ENCODE data around the gene YTHDF1.

YTHDF1 gene

DNA sequence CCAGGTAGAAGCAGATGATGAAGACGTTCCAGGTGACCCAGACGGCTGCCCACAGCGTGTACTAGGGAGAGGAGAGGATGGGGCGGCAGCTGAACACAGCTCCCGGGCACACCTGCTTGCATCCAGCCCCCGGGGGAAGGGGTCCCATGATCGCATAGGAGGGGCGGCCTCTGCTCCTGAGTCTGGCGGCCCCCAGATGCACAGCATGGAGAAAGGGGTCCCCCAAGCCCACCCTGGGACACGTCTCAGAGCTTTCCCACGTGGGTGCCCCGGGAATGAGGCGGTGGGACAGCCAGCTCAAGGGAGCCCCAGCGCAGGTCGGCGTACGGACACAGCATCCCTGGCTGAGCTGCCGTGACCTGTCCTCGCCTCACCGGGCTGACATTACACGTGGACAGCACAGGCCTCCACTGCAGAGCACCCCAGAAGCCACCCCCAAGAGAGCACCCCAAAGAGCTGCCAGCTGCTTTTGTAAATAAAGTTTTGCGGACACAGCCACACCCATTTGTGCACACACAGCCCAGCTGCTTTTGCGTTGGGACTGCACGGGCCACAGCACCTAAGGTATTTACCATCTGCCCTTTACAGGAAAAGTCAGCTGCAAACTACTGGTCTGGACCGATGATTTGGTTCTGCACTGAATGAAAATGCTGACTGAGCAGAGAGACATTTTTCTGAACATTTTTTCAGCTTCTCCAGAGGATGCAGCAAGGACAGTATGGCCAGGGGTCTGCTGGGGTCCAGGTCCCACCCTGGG is 33.1 kb upstream of the YTHDF1 start:
- no peak for DNase-seq (ENCODE audit: low read depth in 4 of 4, low spot score in 1 of 4)

DNA sequence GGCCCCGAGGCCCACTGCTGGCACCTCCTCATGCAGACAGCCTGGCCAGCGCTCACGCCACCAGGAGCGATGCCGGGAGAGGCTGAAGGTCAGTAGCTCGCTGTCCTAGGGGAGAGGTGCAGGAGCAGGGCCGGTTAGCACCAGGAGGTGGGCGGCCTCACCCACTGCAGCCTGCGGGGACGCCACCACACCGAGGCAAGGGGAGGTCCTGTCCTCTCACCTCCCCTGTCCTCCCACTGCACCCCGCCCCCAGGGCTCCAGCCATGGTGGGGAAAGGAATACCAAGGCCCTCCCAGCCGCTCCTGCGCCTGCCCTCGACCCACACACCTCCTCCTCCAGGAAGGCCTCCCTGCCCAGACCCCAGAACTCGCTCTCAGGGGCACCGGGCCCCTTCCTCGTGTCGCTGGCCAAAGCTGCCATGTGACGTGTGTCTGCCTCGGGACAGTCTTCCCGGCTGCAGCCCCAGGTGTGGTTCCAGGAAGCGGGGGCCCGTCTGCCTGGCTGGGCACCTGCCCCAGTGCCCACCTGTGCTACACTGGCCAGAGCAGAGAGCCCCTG is 31.8 kb upstream of the YTHDF1 start:
- no peak for DNase-seq (ENCODE audit: low read depth in 4 of 4, low spot score in 1 of 4)

DNA sequence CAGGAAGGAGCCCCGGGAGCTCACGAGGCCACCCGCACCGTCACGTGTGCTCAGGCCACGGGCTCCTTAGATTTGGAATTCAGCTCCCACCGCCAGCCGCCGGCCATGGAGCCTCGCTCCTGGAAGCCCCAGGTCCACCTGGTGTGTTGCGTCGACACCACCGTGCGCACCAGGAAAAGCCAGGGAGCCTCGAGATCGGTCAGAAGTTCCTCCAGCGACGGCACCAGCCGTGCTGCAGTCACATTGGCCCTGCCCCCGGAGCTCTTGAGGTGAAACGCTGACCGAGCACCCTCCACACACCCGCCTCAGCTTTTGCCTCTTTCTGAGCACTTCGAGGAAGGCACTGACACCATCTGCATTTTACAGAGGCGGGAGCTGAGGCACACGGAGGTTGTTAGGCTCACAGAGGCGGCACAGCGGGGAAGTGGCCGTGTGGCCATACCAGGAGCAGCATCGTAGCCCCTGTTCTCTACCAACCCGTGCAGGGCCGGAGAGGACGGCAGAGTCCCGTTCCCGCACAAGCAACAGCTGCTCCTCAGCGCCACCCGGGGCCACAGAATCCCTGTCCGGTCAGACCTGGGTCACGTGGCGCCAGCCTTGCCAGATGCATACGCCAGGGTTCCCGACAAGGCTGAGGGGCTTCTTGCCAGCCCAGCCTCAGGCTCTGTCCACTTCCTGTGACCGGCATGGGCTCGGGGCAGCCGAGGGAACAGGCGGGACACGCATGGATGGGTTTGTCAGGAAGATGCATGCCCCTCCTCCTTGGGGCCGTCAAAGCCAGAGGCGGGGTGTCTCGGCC is 30.8 kb upstream of the YTHDF1 start:
- DNase-seq (ENCODE audit: low read depth in 4 of 4, low spot score in 1 of 4), result no peak

DNA sequence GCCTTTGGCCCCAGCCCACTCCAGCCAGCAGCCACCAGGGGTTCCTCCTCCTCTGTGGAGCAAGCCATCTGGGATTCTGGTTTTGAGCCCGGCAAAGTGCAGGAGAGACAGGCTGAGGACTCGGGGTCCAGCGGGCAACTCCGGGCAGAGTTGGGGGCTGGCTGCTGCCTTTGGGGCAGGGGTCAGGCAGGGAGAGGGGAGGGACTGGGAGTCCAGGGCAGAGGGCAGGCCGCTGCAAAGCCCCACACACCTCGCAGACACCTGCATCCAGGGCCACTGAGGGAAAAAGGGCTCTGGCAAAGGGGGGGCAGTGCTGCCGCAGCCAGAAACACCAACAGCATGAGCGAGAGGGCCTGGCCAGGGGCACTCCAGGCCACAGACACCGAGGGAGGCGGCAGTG is 28.5 kb upstream of the YTHDF1 start:
- DNase-seq (ENCODE audit: low read depth in 4 of 4, low spot score in 1 of 4), result no peak

DNA sequence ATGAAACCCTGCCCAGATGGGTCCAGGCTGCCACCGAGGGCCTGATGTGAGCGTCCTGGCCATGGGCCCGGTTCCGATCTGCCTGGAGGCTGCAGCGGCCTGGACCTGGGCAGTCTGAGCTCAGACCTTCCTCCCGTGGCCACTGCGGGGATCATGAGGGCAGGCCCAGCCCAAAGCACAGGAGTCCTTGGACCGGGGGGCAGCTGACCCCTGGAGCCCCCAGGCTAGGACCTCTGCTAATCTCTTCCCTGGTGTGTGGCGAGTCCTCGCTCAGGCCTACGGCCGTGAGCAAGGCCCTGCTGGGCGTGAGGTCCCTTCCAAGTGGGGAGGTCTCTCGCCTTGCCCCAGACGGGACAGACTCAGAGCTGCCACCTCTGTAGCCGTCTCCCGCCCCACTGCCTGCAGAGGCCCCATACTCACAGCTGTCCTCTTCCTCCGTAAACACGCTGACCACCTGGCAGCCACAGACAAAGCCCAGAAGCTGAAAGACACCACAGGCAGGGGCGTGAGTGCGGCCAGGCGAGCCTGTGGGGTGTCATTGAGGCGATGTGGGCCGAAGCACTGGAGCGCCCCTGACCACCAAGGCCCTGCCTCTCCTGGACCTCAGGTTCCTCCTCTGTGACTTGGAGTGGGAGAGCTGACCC is 27.8 kb upstream of the YTHDF1 start:
- DNase-seq (ENCODE audit: low read depth in 4 of 4, low spot score in 1 of 4), result no peak

DNA sequence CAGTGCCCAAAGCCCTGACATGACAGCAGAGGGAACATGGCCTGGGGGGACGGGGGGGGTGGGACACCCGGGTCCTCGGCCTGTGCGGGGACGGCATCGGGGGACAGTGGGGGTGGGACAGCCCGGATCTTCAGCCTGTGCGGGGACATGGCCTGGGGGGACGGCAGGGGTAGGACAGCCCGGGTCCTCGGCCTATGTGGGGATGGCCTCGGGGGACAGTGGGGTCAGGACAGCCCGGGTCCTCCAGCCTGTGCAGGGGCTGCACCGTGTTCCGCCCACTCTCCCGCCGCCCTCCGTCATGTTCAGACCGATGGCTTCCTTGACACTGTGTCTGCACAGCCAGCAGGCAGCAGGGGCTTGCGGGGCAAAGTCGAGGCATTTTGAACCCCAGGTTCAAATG is 26.8 kb upstream of the YTHDF1 start:
- DNase-seq (ENCODE audit: low read depth in 4 of 4, low spot score in 1 of 4), result no peak

DNA sequence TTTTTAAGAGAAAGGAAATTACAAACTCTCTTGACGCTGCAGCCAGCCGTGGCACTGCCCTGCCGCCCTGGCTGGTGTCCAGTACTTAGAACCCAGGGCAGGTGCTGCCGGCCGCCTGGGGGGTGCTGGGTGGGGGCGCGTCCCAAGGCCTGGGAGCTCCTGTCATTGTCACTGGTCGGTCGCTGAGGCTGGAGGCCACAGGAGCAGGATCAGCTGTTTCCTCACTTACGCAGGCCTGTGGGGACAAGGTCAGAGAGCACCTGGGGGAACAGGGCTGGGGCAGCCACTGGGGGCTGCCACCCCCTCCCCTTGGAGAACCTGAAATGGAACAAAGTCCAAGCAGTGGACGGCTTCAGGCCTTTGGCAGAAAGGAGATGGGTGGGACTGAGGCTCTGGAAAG is 25.3 kb upstream of the YTHDF1 start:
- DNase-seq (ENCODE audit: low read depth in 4 of 4, low spot score in 1 of 4), result no peak

DNA sequence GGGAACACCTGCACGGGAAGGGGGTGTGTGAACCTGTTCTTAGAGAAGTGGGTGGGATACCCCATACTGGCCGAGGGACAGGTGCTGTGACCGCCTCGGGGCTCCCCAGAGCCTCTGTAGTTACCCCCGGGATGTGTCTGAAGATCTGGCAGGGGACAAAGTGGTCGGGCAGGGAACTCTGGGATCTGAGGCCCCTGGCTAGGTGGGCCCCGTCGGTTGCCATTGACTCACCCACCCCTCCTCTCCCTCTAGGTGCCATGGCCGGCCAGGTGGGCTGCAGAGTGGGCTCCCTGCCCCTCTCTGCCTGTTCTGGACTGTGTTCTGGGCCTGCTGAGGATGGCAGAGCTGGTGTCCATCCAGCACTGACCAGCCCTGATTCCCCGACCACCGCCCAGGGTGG is 24.1 kb upstream of the YTHDF1 start:
- no peak for DNase-seq (ENCODE audit: low read depth in 4 of 4, low spot score in 1 of 4)

DNA sequence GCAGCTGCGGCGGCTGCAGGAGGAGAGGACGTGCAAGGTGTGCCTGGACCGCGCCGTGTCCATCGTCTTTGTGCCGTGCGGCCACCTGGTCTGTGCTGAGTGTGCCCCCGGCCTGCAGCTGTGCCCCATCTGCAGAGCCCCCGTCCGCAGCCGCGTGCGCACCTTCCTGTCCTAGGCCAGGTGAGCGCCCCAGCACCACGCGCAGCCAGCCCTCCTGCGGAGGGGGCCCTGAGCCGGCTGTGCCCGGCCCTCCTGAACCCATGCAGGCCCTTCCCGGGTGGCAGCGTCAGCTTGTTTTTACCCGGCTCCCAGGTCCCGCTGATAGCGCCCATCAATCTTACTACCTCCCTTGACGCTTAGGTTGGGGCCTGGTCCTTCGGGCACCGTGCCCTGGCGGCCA is 23.5 kb upstream of the YTHDF1 start:
- DNase-seq (ENCODE audit: low read depth in 4 of 4, low spot score in 1 of 4), result no peak

DNA sequence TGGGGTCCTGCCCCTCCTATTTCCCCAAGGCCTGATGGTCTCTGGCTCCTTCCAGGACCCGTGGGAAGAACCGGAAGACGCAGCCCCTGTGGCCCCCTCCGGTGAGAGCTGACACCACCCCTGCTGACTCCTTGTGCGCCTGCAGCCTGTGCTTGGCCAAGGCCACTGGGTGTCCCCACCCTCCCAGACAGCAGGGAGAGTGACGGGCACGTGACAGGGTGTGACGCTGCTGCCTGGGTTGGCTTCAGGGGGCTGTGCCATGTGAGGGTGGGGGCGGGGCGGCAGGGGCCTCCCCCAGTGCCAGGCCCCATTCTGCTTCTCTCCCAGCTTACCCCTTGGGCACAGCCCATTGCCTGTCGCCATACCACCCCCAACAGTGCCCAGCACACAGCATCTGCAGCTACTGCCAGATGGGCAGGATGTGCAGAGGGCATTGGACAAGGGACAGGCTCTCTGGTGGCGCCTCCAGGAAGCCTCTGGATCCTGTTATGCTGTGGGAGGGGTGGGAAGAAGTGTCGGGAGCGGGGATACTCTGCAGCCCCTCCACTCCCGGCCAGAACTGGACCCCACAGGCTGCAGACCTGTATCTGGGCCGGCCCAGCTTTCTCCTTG is 22.7 kb upstream of the YTHDF1 start:
- DNase-seq (ENCODE audit: low read depth in 4 of 4, low spot score in 1 of 4), result no peak

DNA sequence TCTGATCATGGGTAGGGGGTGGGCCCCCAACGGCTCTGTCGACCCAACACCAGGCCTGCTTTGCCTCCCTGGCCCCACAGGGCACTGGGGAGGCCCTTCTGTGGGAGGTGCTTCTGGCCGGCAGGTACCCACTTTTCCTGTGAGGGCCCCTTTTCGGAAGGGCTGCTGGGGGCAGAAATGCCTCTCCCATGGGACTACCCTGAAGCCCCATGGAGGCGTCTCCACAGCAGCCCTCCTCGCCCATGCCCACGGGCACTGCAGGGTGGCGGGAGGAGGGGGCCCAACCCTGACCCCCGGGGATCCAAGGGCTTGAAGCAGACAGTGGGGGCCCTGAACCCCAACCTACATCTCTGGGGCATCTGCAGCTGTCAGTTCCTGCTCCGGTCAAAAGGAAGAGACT is 22.1 kb upstream of the YTHDF1 start:
- DNase-seq (ENCODE audit: low read depth in 4 of 4, low spot score in 1 of 4), result no peak

DNA sequence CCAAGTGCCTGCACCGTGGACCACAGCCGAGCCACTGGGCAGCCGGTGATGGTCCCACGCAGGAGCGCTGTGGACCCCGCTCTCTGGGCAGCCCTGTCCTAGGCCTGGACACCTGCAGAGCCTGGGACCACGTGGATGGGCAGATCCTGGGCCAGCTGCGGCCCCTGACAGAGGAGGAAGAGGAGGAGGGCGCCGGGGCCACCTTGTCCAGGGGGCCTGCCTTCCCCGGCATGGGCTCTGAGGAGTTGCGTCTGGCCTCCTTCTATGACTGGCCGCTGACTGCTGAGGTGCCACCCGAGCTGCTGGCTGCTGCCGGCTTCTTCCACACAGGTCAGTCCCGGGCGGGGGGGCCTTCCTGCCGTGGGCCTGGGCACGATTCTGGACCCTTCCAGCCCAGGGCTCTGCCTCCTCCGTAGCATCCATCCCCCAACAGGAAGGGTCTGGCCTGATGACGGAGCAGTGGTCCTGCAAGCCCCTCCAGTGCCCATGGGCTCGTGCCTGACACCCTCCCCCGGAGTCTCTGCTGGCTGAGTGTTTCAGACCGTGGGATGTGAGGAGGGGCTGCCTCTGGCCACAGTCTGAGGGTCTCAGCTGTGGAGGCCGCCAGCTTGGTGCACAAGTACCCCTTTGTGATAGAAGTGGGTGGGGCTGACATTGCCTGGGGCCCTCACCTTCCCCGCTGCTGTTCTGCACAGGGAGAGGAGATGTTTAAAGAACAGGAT is 20.3 kb upstream of the YTHDF1 start:
- DNase-seq (ENCODE audit: low read depth in 4 of 4, low spot score in 1 of 4), result no peak

DNA sequence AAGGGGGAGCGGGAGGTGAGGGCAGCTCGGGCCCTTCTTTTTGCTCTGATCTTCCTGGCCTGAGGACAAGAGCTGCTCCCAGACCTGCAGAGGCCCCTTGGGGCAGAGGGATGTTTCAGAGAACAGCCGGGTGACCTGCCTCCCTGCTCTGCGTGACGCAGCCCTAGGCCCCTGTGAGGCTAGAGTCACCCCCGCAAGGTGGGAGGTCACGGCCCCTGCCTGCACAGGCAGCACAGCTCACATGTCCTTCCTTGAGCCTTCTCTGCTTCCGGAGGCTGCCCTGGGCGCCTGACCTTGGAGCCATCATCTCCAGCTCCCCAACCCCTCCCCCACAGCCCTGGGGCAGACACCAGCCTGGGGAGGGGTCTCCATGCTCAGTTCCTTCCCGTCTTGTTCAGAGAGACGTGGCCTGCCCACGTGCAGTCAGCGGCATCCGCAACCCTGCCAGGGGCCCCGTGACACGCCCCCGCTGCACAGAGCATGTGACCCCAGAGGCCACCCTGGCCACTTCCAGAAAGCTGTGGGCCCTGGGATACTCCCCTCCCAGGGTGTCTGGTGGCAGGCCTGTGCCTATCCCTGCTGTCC is 19.6 kb upstream of the YTHDF1 start, which contains the start of gene BIRC7:
Gene BIRC7, plus strand, starts transcription at position 507 of the 585 bp plus-strand sequence. CDS start 192 bp downstream, outside the sequence.
- no peak for DNase-seq (ENCODE audit: low read depth in 4 of 4, low spot score in 1 of 4)

DNA sequence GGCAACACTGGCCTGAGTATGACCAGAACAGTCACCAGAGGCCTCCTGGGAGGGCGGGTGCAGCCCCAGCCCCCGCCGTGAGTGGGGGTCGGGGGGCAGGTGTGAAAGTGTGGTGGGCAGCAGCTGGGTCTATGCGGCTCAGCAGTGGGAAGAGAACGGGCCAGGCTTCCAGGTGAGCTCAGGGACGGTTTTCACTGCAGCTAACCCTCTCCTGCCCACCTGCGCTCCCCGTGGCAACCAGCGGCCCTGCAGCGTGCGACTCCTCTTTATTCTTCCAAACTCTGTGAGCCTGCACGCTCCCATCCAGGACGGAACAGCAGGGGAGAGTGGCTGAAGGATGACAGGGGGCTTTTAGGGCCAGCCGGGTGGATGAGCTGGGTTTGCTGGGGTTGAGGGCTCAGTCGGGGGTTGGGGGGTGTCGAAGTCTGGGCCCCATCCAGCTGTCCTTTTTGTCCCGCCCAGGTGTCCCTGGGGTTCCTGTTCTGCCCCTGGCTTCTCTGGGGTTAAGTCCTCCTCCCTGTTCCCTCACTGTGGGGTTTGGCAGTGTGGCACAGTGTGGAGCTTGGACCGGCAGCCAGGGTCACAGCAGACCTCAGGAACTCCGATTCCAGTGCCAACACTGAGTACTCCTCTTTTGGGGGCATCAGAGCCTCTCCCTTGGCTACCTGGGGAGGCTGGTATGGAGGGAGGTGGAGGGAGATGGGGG is 18.9 kb upstream of the YTHDF1 start:
- DNase-seq (ENCODE audit: low read depth in 4 of 4, low spot score in 1 of 4), result peak in 1 of 4 experiments; percentile 14

DNA sequence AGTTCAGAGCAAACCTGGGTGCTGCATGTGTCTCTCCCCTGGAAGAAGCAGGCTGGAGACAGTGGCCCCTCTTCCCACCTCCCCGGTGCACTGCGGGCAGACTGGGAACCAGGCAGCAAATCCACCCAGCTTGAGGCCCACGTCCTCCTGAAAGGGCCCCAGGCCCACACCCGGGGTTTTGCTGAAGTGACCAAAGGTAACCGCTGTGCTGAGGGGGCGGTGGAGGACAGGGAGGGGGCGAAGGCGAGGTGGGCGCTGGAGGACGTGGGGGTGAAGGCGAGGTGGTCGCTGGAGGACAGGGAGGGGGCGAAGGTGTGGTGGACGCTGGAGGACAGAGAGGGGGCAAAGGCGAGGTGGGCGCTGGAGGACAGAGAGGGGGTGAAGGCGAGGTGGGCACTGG is 18.0 kb upstream of the YTHDF1 start:
- DNase-seq (ENCODE audit: low read depth in 4 of 4, low spot score in 1 of 4), result no peak

DNA sequence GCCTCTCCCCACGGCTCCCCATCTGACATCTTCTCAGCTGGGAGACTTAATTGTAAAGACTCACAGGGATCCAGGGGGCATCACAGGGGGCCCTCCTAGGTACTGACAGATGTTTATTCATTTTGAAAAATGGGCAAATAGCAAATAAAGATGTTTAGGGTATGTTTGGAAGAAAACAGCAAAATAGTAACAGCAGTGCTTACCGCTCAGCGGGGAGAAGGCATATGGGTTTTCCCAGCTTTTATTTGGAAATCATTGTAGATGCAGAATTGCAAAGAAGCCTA is 17.1 kb upstream of the YTHDF1 start:
- no peak for DNase-seq (ENCODE audit: low read depth in 4 of 4, low spot score in 1 of 4)

DNA sequence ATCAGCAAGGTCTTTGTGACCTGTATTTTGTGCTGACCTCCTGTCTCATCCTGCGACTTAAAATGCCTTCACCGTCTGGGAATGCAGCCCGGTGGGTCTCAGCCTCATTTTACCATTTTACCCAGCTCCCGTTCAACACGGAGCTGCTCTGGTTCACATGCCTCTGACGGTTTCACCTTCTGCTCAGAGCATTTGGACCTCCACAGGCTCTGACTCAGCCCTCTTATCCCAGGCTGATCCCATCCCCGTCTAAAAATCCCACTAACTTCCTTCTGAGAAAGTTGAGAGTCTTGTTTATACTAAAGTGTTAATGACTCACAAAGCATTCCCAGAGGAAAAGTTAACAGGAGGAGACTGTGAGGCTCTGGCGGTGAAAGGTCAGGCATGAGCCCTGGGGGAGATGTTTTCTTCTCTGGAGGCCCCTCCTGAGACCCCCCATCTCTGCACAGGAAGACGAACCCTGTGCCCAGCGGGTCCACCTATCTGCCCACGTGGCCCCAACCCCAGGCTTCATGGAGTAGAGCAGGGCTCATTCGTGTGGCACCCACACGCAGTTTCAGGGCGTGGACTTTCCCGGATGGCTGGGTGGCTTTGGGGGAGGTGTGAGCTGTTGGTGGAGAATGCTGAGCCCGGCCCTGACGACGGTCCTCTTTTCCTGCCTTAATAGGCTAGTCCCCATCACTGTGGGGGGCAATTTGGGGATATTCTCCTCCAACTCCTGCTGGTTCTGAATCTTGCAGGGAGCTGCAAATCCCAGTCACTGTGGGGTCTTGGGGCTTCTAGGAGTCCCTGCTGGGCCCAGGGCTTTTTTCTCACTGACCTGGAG is 16.5 kb upstream of the YTHDF1 start:
- DNase-seq (ENCODE audit: low read depth in 4 of 4, low spot score in 1 of 4), result no peak

DNA sequence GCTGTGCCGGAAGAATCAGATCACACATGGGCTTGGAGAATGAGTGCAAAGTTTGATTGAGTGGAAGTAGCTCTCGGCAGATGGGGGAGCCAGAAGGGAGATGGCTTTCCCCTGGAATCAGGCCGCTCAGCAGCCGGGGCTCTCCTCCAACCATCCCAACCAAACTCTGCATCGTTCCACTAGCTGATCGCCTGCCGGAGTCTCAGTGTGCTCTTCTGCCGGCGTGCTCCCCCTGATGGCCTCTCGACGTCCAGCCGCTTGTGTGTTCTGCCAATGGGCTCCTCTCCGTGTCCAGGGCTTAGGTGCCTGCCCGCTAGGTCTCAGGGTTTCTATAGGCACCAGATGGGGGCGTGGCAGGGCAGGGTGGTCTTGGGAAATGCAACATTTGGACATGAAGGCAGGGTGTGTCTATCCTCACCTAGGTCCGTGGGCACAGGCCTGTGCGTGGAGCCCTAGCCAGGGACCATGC is 14.9 kb upstream of the YTHDF1 start:
- no peak for DNase-seq (ENCODE audit: low read depth in 4 of 4, low spot score in 1 of 4)

DNA sequence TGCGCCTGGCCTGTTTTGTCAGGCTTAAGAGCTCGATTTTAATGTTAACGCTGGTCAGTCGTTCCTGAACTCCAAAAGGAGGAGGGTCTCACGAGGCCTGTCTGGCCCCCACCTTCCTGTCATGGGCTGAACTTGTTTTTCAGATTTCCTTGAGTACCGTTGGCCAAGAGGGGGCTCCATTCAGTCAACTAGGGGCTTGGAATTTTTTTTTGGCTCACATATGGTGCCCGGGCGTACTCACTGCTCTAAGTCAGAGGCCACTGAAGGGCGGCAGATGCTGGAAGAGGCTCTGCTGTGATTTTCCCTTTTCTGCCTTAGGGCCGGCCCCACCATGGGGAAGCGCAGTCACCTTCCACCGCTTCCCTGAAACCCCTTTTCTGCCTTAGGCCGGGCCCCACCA is 12.9 kb upstream of the YTHDF1 start:
- DNase-seq (ENCODE audit: low read depth in 4 of 4, low spot score in 1 of 4), result no peak

Measured in stimulated activated CD4-positive, alpha-beta T cell treated with anti-CD3 and anti-CD28 coated beads, Interleukin-1b, Interleukin-23, amount 100 ng/mL, for 24 hours (primary cell).